ENCODE data around the gene CROCC.

Gene CROCC

DNA sequence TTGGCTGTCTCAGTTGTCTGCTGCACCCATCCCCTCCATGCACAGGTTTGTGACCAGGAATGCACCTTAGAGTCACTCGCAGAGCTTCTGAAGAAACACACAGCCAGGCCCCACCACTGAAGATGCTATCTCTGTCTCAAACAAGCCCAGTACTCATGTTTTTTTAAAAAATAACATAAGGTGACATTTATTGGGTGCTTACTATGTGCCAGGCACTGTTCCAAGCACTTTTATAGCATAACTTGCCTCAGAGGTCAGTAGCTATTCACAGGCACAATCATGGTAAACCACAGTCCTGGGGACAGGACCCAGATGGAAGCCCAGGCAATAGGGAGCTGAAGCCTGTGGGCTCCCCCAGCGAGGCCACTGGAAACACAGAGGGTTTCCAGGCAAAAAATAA lies 98.8 kb downstream of the CROCC start:
- no peak for DNase-seq (ENCODE audit: low read depth, low spot score)
- H3K4me3 ChIP-seq (ENCODE audit: low read length): no peak overlapping the region

GRCh38 chr1:17021896-17022295 lies 100.2 kb downstream of the CROCC start:
- H3K4me3 ChIP-seq (ENCODE audit: low read length): no peak overlapping the region
- DNase-seq (ENCODE audit: low read depth, low spot score): no peak

Data from Jurkat, Clone E6-1 (cell line).